ENCODE results near the gene A2ML1.

DNA sequence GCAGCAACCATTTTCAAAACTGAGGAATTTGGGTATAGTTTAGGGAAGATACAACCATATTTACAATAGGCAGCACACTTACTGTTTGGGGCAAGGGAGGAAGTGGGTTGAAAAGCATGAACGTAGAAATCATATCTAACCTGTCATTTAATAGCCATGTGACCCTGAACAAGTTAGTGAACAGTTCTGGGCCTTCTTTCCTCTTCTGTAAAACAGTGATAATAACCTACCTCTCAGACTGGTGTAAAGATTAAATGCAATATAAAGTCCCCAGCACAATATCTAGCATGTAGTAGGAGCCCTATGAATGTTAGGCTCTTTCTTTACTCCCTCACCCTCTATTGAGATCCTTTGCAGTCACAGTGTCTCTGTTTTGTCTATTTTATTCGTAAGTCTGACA lies 33.5 kb downstream of the A2ML1 start:
- TF ChIP-seq, protein P1, sequence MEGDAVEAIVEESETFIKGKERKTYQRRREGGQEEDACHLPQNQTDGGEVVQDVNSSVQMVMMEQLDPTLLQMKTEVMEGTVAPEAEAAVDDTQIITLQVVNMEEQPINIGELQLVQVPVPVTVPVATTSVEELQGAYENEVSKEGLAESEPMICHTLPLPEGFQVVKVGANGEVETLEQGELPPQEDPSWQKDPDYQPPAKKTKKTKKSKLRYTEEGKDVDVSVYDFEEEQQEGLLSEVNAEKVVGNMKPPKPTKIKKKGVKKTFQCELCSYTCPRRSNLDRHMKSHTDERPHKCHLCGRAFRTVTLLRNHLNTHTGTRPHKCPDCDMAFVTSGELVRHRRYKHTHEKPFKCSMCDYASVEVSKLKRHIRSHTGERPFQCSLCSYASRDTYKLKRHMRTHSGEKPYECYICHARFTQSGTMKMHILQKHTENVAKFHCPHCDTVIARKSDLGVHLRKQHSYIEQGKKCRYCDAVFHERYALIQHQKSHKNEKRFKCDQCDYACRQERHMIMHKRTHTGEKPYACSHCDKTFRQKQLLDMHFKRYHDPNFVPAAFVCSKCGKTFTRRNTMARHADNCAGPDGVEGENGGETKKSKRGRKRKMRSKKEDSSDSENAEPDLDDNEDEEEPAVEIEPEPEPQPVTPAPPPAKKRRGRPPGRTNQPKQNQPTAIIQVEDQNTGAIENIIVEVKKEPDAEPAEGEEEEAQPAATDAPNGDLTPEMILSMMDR (IDR thresholded peaks at IDR 0.05): no peak
- no peak for TF ChIP-seq POLR2A (IDR thresholded peaks at IDR 0.05)
